ENCODE results near the gene PARP12. TPM values are rescaled to one million over a fixed set of nuclear protein-coding genes. Genes with fewer than 3 reads are reported as not detected.

PARP12 gene
- total and polyA plus RNA-seq, 8 donors = 29.4 to 68.2 (median 33.5) TPM

DNA sequence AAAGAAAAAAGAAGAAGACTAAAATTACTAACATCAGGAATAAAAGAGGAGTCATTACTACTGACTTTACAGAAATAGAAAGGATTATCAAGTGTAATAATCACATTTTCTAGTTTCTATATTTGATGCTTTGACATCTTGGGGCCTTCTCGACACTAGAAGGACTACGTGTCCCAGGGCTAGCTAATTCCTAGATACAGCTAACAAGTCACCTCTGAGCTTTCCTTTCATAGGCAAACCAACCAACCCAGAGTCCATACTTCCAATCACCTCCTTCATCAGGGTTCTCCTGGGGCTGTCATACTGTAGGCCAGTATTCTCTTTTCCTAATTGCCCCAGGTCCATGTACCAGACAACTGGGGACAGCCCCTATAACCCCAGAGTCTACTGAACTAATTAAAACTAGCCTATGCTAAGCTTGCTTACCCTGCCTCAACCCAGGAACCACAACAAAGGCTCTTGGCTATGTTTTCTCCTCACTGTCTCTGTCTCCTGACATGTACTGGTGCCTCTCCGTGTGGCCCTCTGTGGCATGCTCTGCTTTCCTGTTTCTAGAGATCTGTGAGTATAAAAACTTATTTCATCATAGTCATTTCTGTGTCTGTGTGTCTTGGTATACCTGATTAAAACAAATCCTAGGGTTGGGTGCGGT is 6.7 kb upstream of the PARP12 start:
- no peak overlapping the region for H3K4me3 ChIP-seq
- TF ChIP-seq, protein P1, sequence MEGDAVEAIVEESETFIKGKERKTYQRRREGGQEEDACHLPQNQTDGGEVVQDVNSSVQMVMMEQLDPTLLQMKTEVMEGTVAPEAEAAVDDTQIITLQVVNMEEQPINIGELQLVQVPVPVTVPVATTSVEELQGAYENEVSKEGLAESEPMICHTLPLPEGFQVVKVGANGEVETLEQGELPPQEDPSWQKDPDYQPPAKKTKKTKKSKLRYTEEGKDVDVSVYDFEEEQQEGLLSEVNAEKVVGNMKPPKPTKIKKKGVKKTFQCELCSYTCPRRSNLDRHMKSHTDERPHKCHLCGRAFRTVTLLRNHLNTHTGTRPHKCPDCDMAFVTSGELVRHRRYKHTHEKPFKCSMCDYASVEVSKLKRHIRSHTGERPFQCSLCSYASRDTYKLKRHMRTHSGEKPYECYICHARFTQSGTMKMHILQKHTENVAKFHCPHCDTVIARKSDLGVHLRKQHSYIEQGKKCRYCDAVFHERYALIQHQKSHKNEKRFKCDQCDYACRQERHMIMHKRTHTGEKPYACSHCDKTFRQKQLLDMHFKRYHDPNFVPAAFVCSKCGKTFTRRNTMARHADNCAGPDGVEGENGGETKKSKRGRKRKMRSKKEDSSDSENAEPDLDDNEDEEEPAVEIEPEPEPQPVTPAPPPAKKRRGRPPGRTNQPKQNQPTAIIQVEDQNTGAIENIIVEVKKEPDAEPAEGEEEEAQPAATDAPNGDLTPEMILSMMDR (IDR thresholded peaks at IDR 0.05) = no peak
- ATAC-seq (no peak), DNase-seq (no peak)
- H3K27me3 ChIP-seq = no peaks in the 10 kb centered on the region
- H3K36me3 ChIP-seq = no peaks in the 10 kb centered on the region
- H3K27ac ChIP-seq = no peak overlapping the region
- intact Hi-C loops (cut with DNase I) = no loop called here
- H3K4me1 ChIP-seq = no peaks in the 10 kb centered on the region
- H3K9me3 ChIP-seq = peaks cover 0 to 20% of the 10 kb centered on the region in 2 donors

DNA sequence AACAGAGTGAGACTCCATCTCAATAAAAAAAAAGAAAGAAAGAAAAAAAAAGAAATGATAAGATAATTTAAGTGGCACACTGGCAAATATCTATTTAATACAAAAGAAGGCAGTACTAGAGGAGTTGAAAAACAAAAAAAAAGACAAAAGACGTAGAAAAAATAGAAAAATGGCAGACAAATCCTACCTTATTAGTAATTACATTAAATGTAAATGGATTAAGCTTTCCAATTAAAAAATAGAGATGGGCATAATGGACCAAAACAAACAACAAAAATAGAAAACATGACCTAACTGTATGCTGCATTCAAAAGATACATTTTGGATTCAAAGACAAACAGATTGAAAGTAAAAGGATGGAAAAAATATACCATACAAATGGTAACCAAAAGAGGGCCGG is 5.3 kb upstream of the PARP12 start:
- peaks cover 0 to 20% of the 10 kb centered on the region in 2 donors for H3K9me3 ChIP-seq
- no peak overlapping the region for H3K4me3 ChIP-seq
- TF ChIP-seq, protein P1 (IDR thresholded peaks at IDR 0.05) = no peak
- H3K27ac ChIP-seq = no peak overlapping the region
- peaks cover 0 to 8% of the 10 kb centered on the region in 2 donors for H3K4me1 ChIP-seq
- ATAC-seq (no peak), DNase-seq (no peak)
- no peaks in the 10 kb centered on the region for H3K36me3 ChIP-seq
- no peaks in the 10 kb centered on the region for H3K27me3 ChIP-seq
- intact Hi-C loops (cut with DNase I) = no loop called here

DNA sequence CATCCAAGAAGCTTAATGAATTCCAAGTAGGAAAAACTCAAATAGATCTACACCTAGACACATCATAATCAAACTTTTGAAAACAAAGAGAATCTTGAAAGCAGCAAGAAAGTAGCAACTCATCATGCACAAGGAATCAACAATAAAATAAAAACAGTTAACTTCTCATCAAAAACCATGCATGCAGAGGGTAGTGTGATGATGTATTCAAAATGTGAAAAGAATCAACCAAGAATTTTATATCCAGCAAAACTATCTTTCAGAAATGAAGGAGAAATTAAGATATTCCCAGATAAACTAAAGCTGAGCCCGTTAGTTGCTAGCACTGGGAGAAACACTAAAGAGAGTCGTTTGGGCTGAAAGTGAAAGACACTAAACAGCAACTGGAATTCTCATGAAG is 4.3 kb upstream of the PARP12 start:
- Histone ChIP-seq H3K27ac (no peak overlapping the region), H3K4me3 (no peak overlapping the region), H3K9me3 (peaks cover 0 to 20% of the 10 kb centered on the region in 2 donors), H3K27me3 (no peaks in the 10 kb centered on the region), H3K36me3 (no peaks in the 10 kb centered on the region), H3K4me1 (peaks cover 0 to 9% of the 10 kb centered on the region in 2 donors)
- DNase-seq = no peak
- TF ChIP-seq, protein P1 (IDR thresholded peaks at IDR 0.05) = no peak
- ATAC-seq = no peak
- intact Hi-C loops (cut with DNase I) = no loop called here

DNA sequence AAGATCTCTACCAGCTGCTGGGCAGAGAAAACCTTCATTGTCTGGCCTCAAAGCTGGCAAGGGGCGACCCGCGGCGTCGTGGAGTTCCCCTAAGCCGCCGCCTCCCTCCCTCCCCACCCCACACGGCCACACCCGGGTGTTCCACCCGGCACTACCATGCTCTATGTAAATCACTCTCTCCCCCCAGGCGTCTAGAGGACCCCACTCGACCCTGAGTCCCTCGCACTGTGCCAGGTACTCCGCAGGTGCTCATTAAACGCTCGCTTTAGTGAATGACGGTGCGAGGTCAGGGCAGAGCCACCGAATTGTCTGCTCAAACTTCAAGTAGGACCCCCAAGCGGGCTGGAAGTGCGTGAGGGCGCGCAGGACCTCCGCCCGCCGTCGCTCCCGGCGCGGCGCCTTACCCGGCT is 628 bp downstream of the PARP12 start:
- TF ChIP-seq, protein P1 (IDR thresholded peaks at IDR 0.05) = no peak
- H3K4me1 ChIP-seq = peaks cover 9 to 53% of the 10 kb centered on the region in 2 donors
- H3K4me3 ChIP-seq = peak overlapping the region; percentile 54 to 81
- peak overlapping the region; percentile 88 to 96 for H3K27ac ChIP-seq
- DNase-seq (peak in 1 of 4 donors; percentile 31), ATAC-seq (peak; percentile 9)
- H3K36me3 ChIP-seq = peaks cover 0 to 7% of the 10 kb centered on the region in 2 donors
- intact Hi-C loops (cut with DNase I) = no loop called here
- H3K27me3 ChIP-seq = no peaks in the 10 kb centered on the region
- H3K9me3 ChIP-seq = peaks cover 0 to 15% of the 10 kb centered on the region in 2 donors

DNA sequence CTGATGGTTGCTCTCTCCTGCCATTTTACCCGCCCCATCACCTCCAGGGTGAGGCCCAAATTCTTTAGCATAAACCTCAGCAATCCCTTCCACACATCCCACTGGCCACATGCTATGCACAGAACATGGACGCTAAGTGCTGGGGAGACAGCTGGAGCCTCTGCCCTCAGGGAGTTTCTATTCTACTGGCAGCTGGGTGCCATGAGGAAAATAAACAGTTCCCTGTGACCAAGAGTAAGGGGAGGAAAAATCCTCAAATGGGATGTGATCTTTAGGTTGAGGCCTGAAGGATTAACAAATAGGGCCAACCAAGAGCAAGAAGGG is 1.2 kb downstream of the PARP12 start:
- H3K36me3 ChIP-seq = peaks cover 0 to 11% of the 10 kb centered on the region in 2 donors
- intact Hi-C loops (cut with DNase I) = no loop called here
- peaks cover 0 to 10% of the 10 kb centered on the region in 2 donors for H3K9me3 ChIP-seq
- no peak for ATAC-seq
- peaks cover 9 to 54% of the 10 kb centered on the region in 2 donors for H3K4me1 ChIP-seq
- no peak for DNase-seq
- TF ChIP-seq, protein P1 (IDR thresholded peaks at IDR 0.05) = no peak
- peak overlapping the region; percentile 54 to 81 for H3K4me3 ChIP-seq
- H3K27ac ChIP-seq = peak overlapping the region; percentile 88 to 96
- no peaks in the 10 kb centered on the region for H3K27me3 ChIP-seq
